ENCODE results near the gene PTPDC1.

The PTPDC1 gene

GRCh38 chr9:94134629-94135028 lies 50.4 kb downstream of the PTPDC1 start:
- DNase-seq: peak in 1 of 42 donors; percentile 38
- intact Hi-C loops (cut with DNase I): no loop called here

GRCh38 chr9:94135222-94135621 lies 51.0 kb downstream of the PTPDC1 start:
- intact Hi-C loops (cut with DNase I): no loop called here
- DNase-seq: peak in 1 of 42 donors; percentile 16

- DNase-seq: peak in 3 of 42 donors; percentile 8 to 43 (median 40)
- intact Hi-C loops (cut with DNase I): no loop called here
Observed at GRCh38 chr9:94139672-94140417, 55.6 kb downstream of the PTPDC1 start.

- intact Hi-C loops (cut with DNase I): no loop called here
- no peak for DNase-seq
Observed at GRCh38 chr9:94140418-94140780, 56.1 kb downstream of the PTPDC1 start.

GRCh38 chr9:94140791-94141790 lies 56.8 kb downstream of the PTPDC1 start:
- intact Hi-C loops (cut with DNase I): no loop called here
- DNase-seq: peak in 2 of 42 donors; percentile 23 to 33

- intact Hi-C loops (cut with DNase I): no loop called here
- no peak for DNase-seq
Observed at GRCh38 chr9:94142353-94142752, 58.1 kb downstream of the PTPDC1 start.

- DNase-seq: peak in 1 of 42 donors; percentile 8
- intact Hi-C loops (cut with DNase I): no loop called here
Observed at GRCh38 chr9:94144394-94144793, 60.1 kb downstream of the PTPDC1 start.

- no peak for DNase-seq
- intact Hi-C loops (cut with DNase I): no loop called here
Observed at GRCh38 chr9:94145640-94146039, 61.4 kb downstream of the PTPDC1 start.

GRCh38 chr9:94147776-94148175 lies 63.5 kb downstream of the PTPDC1 start:
- DNase-seq: peak in 2 of 42 donors; percentile 34 to 35
- intact Hi-C loops (cut with DNase I): no loop called here

GRCh38 chr9:94148419-94148818 lies 64.2 kb downstream of the PTPDC1 start:
- DNase-seq: no peak
- intact Hi-C loops (cut with DNase I): no loop called here

- peak in 1 of 42 donors; percentile 20 for DNase-seq
- intact Hi-C loops (cut with DNase I): no loop called here
Observed at GRCh38 chr9:94149696-94150095, 65.4 kb downstream of the PTPDC1 start.

GRCh38 chr9:94150279-94150828 lies 66.1 kb downstream of the PTPDC1 start:
- DNase-seq: peak in 2 of 42 donors; percentile 16 to 18
- intact Hi-C loops (cut with DNase I): no loop called here

- intact Hi-C loops (cut with DNase I): no loop called here
- DNase-seq: peak in 2 of 42 donors; percentile 13 to 21
Observed at GRCh38 chr9:94150890-94151650, 66.8 kb downstream of the PTPDC1 start.

- peak in 1 of 42 donors; percentile 10 for DNase-seq
- intact Hi-C loops (cut with DNase I): no loop called here
Observed at GRCh38 chr9:94153905-94154304, 69.6 kb downstream of the PTPDC1 start.

- intact Hi-C loops (cut with DNase I): no loop called here
- no peak for DNase-seq
Observed at GRCh38 chr9:94156348-94157049, 72.2 kb downstream of the PTPDC1 start.

- DNase-seq: peak; percentile 32 to 88 (median 71)
- intact Hi-C loops (cut with DNase I): no loop called here
Observed at GRCh38 chr9:94157050-94157801, 73.0 kb downstream of the PTPDC1 start.

Data from head of caudate nucleus (tissue), 42 donors.